ENCODE results near the gene DES. TPM values are rescaled to one million over a fixed set of nuclear protein-coding genes. Genes with fewer than 3 reads are reported as not detected.

The DES gene
- total and polyA plus RNA-seq, 2 of the 13 experiments (the other 11 are each of a cell fraction or from before 2014, with no cell fraction given) = not detected

- TF ChIP-seq RFX1 (IDR thresholded peaks at IDR 0.05) (no peak), SP140L (CRISPR knock-in tag; IDR thresholded peaks at IDR 0.05; ENCODE audit: borderline replicate concordance) (no peak), HNF4G (IDR thresholded peaks at IDR 0.05; ENCODE audit: borderline replicate concordance, low read depth, low read length) (no peak; the same call in 1 of the 2 replicates), HNF4G (CRISPR knock-in tag; IDR thresholded peaks at IDR 0.05; ENCODE audit: borderline replicate concordance, low read depth) (peak; percentile 48; the same call in 1 of the 2 replicates), MED8 (CRISPR knock-in tag; IDR thresholded peaks at IDR 0.05; ENCODE audit: insufficient replicate concordance) (peak; percentile 51), ZNF746 (CRISPR knock-in tag; IDR thresholded peaks at IDR 0.05) (peak; percentile 61), ZNF580 (CRISPR knock-in tag; IDR thresholded peaks at IDR 0.05; ENCODE audit: borderline replicate concordance, low read depth) (peak; percentile 72; the same call in 1 of the 2 replicates), ZFX (CRISPR knock-in tag; IDR thresholded peaks at IDR 0.05; ENCODE audit: low read depth) (peak; percentile 92), ZNF17 (CRISPR knock-in tag; IDR thresholded peaks at IDR 0.05) (no peak), ZGPAT (CRISPR knock-in tag; IDR thresholded peaks at IDR 0.05) (peak; percentile 84), KMT2B (CRISPR knock-in tag; IDR thresholded peaks at IDR 0.05) (peak; percentile 71), ZNF883 (CRISPR knock-in tag; IDR thresholded peaks at IDR 0.05; ENCODE audit: not compliant biosample characterization) (peak; percentile 93), THYN1 (CRISPR knock-in tag; IDR thresholded peaks at IDR 0.05; ENCODE audit: borderline replicate concordance, low read depth) (0 out of 2 replicates have a peak, but pooled peaks have one; percentile 87), HNRNPK (IDR thresholded peaks at IDR 0.05; ENCODE audit: low read depth, low read length, poor library complexity, severe bottlenecking) (no peak), PRMT3 (CRISPR knock-in tag; IDR thresholded peaks at IDR 0.05; ENCODE audit: borderline replicate concordance, low read depth) (peak; percentile 59; the same call in 1 of the 2 replicates), ZBTB38 (CRISPR knock-in tag; IDR thresholded peaks at IDR 0.05) (no peak), MIXL1 (CRISPR knock-in tag; IDR thresholded peaks at IDR 0.05) (peak; percentile 35; the same call in 1 of the 2 replicates), TAF15 (IDR thresholded peaks at IDR 0.05; ENCODE audit: low read depth, low read length, poor library complexity, severe bottlenecking) (peak; percentile 45), SNAPC5 (CRISPR knock-in tag; IDR thresholded peaks at IDR 0.05; ENCODE audit: borderline replicate concordance) (no peak), SP4 (CRISPR knock-in tag; IDR thresholded peaks at IDR 0.05) (peak; percentile 98), ESRRA (CRISPR knock-in tag; IDR thresholded peaks at IDR 0.05; ENCODE audit: low read depth) (no peak; the same call in 1 of the 2 replicates), SRSF9 (IDR thresholded peaks at IDR 0.05; ENCODE audit: borderline replicate concordance, insufficient read depth, low read depth, low read length, poor library complexity, severe bottlenecking) (no peak), TRIM22 (IDR thresholded peaks at IDR 0.05) (no peak)
Measured at GRCh38 chr2:219387306-219388120, 30.7 kb upstream of the DES start, which contains the start of gene DNPEP (continued).

Data from HepG2 (cell line).